ENCODE results near the gene INSRR.

GRCh38 chr1:156883919-156884318, 25.0 kb upstream of the INSRR start:
- TF ChIP-seq CTCF (IDR thresholded peaks at IDR 0.05) (no peak), POLR2A (IDR thresholded peaks at IDR 0.05) (no peak), EP300 (IDR thresholded peaks at IDR 0.05) (no peak)

All from ovary (tissue), 3 donors.